GM23248 (cell line): Measurements from ENCODE around the gene CATSPERB.

Source experiments
- EZH2 ChIP-seq: fragments of 200-600 bp; sonication (generic); IDR thresholded peaks from 2 replicates; pipeline ENCODE4 v1.6.1; 2018; ENCODE audit warnings: antibody characterized with exemption, mild to moderate bottlenecking; ENCODE audit not compliant: insufficient read depth, poor library complexity, severe bottlenecking
- EZH2phosphoT487 ChIP-seq: fragments of 200-600 bp; sonication (generic); IDR thresholded peaks from 2 replicates; pipeline ENCODE4 v1.6.1; 2018; ENCODE audit warnings: antibody characterized with exemption, moderate library complexity, mild to moderate bottlenecking, low read depth; ENCODE audit not compliant: insufficient read depth

- TF ChIP-seq EZH2 (no peak), EZH2phosphoT487 (no peak)
Observed at GRCh38 chr14:91654836-91655235, 77.0 kb downstream of the CATSPERB start.
